Endothelial cell of umbilical vein (primary cell): ENCODE measurements around the gene BCL2A1.

Experiments used
- CTCF ChIP-seq, 2 donors: IDR thresholded peaks; 1 replicate in 1 of 2; 2 replicates in 1 of 2; pipeline ENCODE4 v1.5.1; 2011; ENCODE audit warnings: low read length in 2 of 2, mild to moderate bottlenecking in 2 of 2, moderate library complexity in 2 of 2, control low read depth in 1 of 2, inconsistent platforms in 1 of 2, low read depth in 1 of 2; ENCODE audit not compliant: insufficient read depth in 1 of 2; ENCODE audit errors: extremely low read depth in 1 of 2
- EZH2 ChIP-seq: IDR thresholded peaks from 2 replicates; pipeline ENCODE4 v1.6.1; 2012; ENCODE audit warnings: borderline replicate concordance, low read depth, mild to moderate bottlenecking, moderate library complexity, low read length, inconsistent platforms; ENCODE audit not compliant: severe bottlenecking
- POLR2A ChIP-seq: IDR thresholded peaks from 2 replicates; pipeline ENCODE4 v1.6.1; 2012; ENCODE audit warnings: low read depth, mild to moderate bottlenecking, control low read depth, low read length
- POLR2AphosphoS5 ChIP-seq: IDR thresholded peaks from 2 replicates; pipeline ENCODE4 v1.6.1; 2012; ENCODE audit warnings: low read depth, mild to moderate bottlenecking, control low read depth, low read length, moderate library complexity; ENCODE audit not compliant: insufficient read depth

GRCh38 chr15:79987569-79987955, 16.6 kb upstream of the BCL2A1 start:
- TF ChIP-seq CTCF (IDR thresholded peaks at IDR 0.05; ENCODE audit: extremely low read depth in 1 of 2, insufficient read depth in 1 of 2, low read depth in 1 of 2, low read length in 2 of 2) (no peak), POLR2A (no peak), EZH2 (no peak), POLR2AphosphoS5 (no peak)
